IPS-18a (cell line): ENCODE results near the gene FHIT.
"Not testable (repeated sequence)": the region's sequence is repeated elsewhere in the genome, so short reads cannot be mapped to it uniquely, and the experiment has no call there.

ENCODE experiments used
- H3K27ac ChIP-seq: one replicate; pipeline ENCODE4 v1.5.1; 2013; ENCODE audit warnings: low read length
- H3K27me3 ChIP-seq: one replicate; pipeline ENCODE4 v1.6.1; 2013; ENCODE audit warnings: mild to moderate bottlenecking, low read length; ENCODE audit not compliant: control insufficient read depth, insufficient read depth
- H3K36me3 ChIP-seq: one replicate; pipeline ENCODE4 v1.6.1; 2013; ENCODE audit warnings: low read depth, low read length; ENCODE audit not compliant: control insufficient read depth
- H3K4me1 ChIP-seq: one replicate; pipeline ENCODE4 v1.6.1; 2013; ENCODE audit warnings: low read depth, low read length; ENCODE audit not compliant: control insufficient read depth
- H3K4me3 ChIP-seq: one replicate; pipeline ENCODE4 v1.5.1; 2013; ENCODE audit warnings: low read length
- H3K9ac ChIP-seq: one replicate; pipeline ENCODE4 v1.6.1; 2013; ENCODE audit warnings: mild to moderate bottlenecking, low read length, moderate library complexity
- H3K9me3 ChIP-seq: one replicate; pipeline ENCODE4 v1.6.1; 2013; ENCODE audit warnings: low read depth, low read length; ENCODE audit not compliant: control insufficient read depth

FHIT gene

GRCh38 chr3:61226166-61226686 lies 25.0 kb downstream of the FHIT start:
- Histone ChIP-seq H3K27me3 (no peaks in the 10 kb centered on the region), H3K4me1 (no peaks in the 10 kb centered on the region), H3K4me3 (no peak overlapping the region), H3K9ac (no peak overlapping the region), H3K9me3 (no peaks in the 10 kb centered on the region), H3K36me3 (no peaks in the 10 kb centered on the region), H3K27ac (no peak overlapping the region)

GRCh38 chr3:61224823-61225222 lies 26.4 kb downstream of the FHIT start:
- no peak overlapping the region for H3K9ac ChIP-seq
- no peak overlapping the region for H3K4me3 ChIP-seq
- no peaks in the 10 kb centered on the region for H3K9me3 ChIP-seq
- no peak overlapping the region for H3K27ac ChIP-seq
- no peaks in the 10 kb centered on the region for H3K36me3 ChIP-seq
- no peaks in the 10 kb centered on the region for H3K27me3 ChIP-seq
- no peaks in the 10 kb centered on the region for H3K4me1 ChIP-seq

- Histone ChIP-seq H3K9me3 (no peaks in the 10 kb centered on the region), H3K4me1 (no peaks in the 10 kb centered on the region), H3K36me3 (no peaks in the 10 kb centered on the region), H3K27me3 (no peaks in the 10 kb centered on the region), H3K9ac (no peak overlapping the region), H3K4me3 (no peak overlapping the region), H3K27ac (no peak overlapping the region)
These were observed 27.8 kb downstream of the FHIT start for GRCh38 chr3:61223451-61223850.

DNA sequence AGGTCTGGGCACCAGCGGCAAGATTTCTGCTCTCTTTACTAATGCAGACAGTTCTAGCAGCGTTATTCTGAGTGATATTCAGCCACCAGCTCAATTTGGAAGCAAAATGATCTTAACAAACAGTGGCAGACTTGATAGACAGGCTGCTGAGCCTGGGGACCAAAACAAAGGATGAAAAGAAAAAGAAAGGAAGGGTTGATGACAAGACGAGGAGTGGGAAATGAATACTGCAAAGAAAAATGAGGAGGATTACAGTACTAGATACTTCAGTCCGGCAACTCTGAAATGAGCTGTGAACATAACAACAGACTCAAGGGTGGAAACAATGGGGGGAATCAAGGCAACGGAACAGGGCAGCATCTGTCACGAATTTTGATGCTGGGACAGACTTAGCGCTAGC lies 28.8 kb downstream of the FHIT start:
- H3K4me1 ChIP-seq, result no peaks in the 10 kb centered on the region
- H3K9me3 ChIP-seq, result no peaks in the 10 kb centered on the region
- H3K9ac ChIP-seq, result no peak overlapping the region
- no peaks in the 10 kb centered on the region for H3K27me3 ChIP-seq
- H3K36me3 ChIP-seq, result no peaks in the 10 kb centered on the region
- no peak overlapping the region for H3K27ac ChIP-seq
- H3K4me3 ChIP-seq, result no peak overlapping the region

- Histone ChIP-seq H3K27me3 (no peaks in the 10 kb centered on the region), H3K4me3 (no peak overlapping the region), H3K27ac (no peak overlapping the region), H3K4me1 (no peaks in the 10 kb centered on the region), H3K9me3 (no peaks in the 10 kb centered on the region), H3K9ac (no peak overlapping the region), H3K36me3 (no peaks in the 10 kb centered on the region)
These were observed 29.4 kb downstream of the FHIT start for GRCh38 chr3:61221759-61222362.

DNA sequence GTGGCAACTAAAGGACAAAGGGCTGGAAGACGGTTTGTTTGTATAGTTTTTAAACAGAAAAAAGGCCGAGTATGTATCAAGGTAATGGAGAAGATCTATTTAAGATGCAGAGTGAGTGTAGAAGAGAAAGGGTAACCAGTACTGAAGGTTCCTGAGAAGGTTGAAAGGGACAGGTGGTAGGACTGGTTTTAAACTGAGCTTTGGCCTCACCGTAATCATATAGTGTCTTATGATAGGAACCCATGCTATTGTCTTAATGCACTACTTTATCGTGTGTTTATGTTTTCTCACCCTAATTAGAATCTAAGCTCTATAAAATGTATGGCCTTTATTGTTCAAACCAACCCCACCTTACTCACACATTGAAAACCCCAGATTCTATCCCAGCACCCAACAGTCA lies 32.7 kb downstream of the FHIT start:
- no peak overlapping the region for H3K27ac ChIP-seq
- no peaks in the 10 kb centered on the region for H3K36me3 ChIP-seq
- no peaks in the 10 kb centered on the region for H3K9me3 ChIP-seq
- no peak overlapping the region for H3K9ac ChIP-seq
- H3K4me3 ChIP-seq, result no peak overlapping the region
- H3K4me1 ChIP-seq, result no peaks in the 10 kb centered on the region
- no peaks in the 10 kb centered on the region for H3K27me3 ChIP-seq

- not testable (repeated sequence) for H3K27me3 ChIP-seq, H3K4me3 ChIP-seq, H3K4me1 ChIP-seq, H3K9ac ChIP-seq, H3K36me3 ChIP-seq, H3K27ac ChIP-seq, H3K9me3 ChIP-seq
These were observed 35.1 kb downstream of the FHIT start for GRCh38 chr3:61216171-61216570.

DNA sequence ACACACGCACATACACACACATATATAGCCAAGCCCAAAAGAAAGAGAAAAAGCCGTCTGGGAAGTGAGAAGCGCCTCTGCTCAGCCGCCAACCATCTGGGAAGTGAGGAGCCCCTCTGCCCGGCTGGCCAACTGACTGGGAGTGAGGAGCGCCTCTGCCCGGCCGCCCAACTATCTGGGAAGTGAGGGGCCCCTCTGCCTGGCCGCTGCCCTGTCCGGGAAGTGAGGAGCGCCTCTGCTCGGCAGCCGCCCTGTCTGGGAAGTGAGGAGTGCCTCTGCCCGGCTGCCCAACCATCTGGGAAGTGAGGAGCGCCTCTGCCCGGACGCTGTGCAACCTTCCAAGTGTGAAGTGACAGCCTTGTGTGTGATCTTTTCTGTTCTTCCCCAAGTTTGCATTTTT lies 49.2 kb downstream of the FHIT start:
- Histone ChIP-seq H3K4me3 (no peak overlapping the region), H3K27ac (no peak overlapping the region), H3K27me3 (no peaks in the 10 kb centered on the region), H3K4me1 (no peaks in the 10 kb centered on the region), H3K9me3 (no peaks in the 10 kb centered on the region), H3K9ac (no peak overlapping the region), H3K36me3 (no peaks in the 10 kb centered on the region)

- H3K36me3 ChIP-seq, result no peaks in the 10 kb centered on the region
- no peaks in the 10 kb centered on the region for H3K9me3 ChIP-seq
- H3K27ac ChIP-seq, result no peak overlapping the region
- H3K27me3 ChIP-seq, result no peaks in the 10 kb centered on the region
- no peak overlapping the region for H3K4me3 ChIP-seq
- no peak overlapping the region for H3K9ac ChIP-seq
- H3K4me1 ChIP-seq, result no peaks in the 10 kb centered on the region
These were observed 50.2 kb downstream of the FHIT start for GRCh38 chr3:61201071-61201470.

DNA sequence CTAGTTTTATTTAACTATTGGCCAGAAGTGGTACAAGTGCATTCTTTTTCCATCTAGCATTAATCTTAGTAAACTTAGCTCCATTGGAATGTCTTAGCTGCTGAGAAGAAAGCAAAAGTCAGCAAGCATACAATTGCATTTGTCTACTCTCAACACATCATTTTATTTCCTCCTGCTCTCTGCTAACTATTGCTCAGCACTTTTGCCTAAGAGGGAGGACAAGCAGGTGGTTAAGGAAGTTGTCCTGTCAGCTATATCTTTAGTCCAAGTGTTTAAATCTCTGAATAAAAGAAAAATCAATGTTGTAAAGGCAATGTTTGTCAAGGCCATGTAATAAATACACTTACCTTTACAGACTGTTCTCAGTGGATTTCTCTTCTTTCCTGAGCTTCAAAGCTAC lies 51.0 kb downstream of the FHIT start:
- Histone ChIP-seq H3K9me3 (no peaks in the 10 kb centered on the region), H3K27ac (no peak overlapping the region), H3K36me3 (no peaks in the 10 kb centered on the region), H3K9ac (no peak overlapping the region), H3K4me3 (no peak overlapping the region), H3K4me1 (no peaks in the 10 kb centered on the region), H3K27me3 (no peaks in the 10 kb centered on the region)

DNA sequence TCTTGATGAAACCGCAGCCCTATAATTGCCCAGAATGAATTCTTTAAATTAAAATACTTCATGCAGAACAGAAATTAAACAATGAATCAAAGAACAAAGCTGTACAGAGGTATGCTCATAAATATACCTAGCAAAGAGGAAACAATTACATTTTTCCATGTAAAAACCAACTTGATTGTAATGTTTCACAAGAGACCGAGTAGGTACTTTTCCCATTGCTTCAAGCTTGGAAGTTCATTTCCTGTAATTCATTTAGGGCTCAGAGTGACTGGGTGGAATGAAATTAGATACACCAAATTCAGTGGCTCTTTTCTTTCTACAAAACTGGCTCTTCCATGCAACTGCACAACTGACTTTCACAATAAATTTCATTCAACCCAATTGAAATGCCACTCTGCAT lies 51.4 kb downstream of the FHIT start:
- Histone ChIP-seq H3K27ac (no peak overlapping the region), H3K9ac (no peak overlapping the region), H3K27me3 (no peaks in the 10 kb centered on the region), H3K4me1 (peaks cover 3% of the 10 kb centered on the region), H3K9me3 (no peaks in the 10 kb centered on the region), H3K4me3 (no peak overlapping the region), H3K36me3 (no peaks in the 10 kb centered on the region)

DNA sequence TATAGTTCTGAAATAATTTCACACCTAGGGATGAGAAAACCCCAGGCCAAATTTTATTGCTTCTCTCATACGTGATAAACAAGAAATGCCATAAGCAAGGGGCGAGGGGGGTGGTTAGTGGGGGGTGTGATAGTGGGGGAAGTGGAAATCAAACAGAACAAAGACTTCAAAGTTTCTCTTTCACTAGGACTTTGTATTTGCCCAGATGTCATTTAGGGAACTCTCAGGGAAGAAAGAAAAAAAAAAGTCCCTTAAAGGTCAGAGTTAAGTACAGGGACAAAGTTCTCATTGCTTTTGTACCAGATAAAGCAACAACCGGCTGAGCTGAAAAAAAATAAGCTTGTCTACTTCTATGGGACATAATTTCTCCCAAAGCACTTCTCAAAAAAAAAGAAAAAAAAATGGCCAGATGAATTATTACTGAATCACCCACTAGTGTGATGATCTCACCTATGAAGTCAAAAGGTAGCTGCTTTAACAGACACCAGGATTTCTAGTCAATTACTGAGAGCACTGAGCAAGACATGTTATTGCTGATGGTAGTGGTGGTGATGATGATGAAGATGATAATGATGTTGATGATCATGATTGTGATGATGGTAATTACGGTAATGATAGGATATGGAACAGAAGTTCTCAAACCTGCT lies 56.2 kb downstream of the FHIT start:
- H3K27ac ChIP-seq, result no peak overlapping the region
- no peak overlapping the region for H3K9ac ChIP-seq
- no peak overlapping the region for H3K4me3 ChIP-seq
- H3K27me3 ChIP-seq, result no peaks in the 10 kb centered on the region
- peaks cover 30% of the 10 kb centered on the region for H3K4me1 ChIP-seq
- H3K9me3 ChIP-seq, result no peaks in the 10 kb centered on the region
- H3K36me3 ChIP-seq, result no peaks in the 10 kb centered on the region
